Measurements from ENCODE around the gene SUCLG2. TPM values are rescaled to one million over a fixed set of nuclear protein-coding genes. Genes with fewer than 3 reads are reported as not detected.

The SUCLG2 gene
- polyA plus RNA-seq, 1 donor from 2014 or later: 56.6 TPM

- H3K27ac Mint-ChIP-seq: no peak overlapping the region
- peaks cover 20% of the 10 kb centered on the region for H3K36me3 Mint-ChIP-seq
- peaks cover 0 to 4% (median 2%) of the 10 kb centered on the region in 3 donors for H3K4me1 Mint-ChIP-seq
- no peaks in the 10 kb centered on the region for H3K27me3 Mint-ChIP-seq
- H3K9me3 Mint-ChIP-seq: no peaks in the 10 kb centered on the region
- no peak overlapping the region for H3K4me3 Mint-ChIP-seq
Observed at GRCh38 chr3:67383379-67383778, 271.0 kb downstream of the SUCLG2 start.

- H3K9me3 Mint-ChIP-seq: no peaks in the 10 kb centered on the region
- no peak overlapping the region for H3K27ac Mint-ChIP-seq
- no peak overlapping the region for H3K4me3 Mint-ChIP-seq
- H3K36me3 Mint-ChIP-seq: peaks cover 26% of the 10 kb centered on the region
- H3K4me1 Mint-ChIP-seq: peaks cover 0 to 4% (median 2%) of the 10 kb centered on the region in 3 donors
- no peaks in the 10 kb centered on the region for H3K27me3 Mint-ChIP-seq
Observed at GRCh38 chr3:67382536-67382935, 271.9 kb downstream of the SUCLG2 start.

DNA sequence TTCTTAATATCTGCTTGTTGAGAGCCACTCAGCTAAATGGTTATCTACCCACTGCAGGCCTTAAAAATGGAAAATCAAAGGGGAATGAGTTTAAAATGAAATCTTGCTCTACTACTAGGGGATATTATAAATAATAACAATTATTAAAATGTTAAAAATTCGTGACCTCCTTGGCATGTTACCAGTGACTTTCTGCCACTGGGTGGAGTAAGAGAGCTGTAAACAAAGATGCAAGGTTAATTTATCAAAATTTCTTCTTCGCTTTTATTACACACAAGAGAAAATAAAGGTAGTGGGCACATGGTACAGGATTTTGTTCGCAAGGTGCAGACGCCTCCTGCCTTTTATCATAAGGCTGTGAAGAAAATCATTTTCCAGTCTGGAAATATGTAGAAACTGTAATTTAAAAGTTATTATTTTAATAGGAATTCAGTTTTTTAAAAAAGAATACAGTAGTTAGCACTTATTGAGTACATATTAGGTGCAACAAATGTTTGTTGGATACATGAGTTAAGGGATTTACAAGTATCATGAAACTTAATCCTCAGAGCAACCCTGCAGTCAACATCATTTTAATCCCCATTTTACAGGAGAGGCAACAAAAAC is 272.6 kb downstream of the SUCLG2 start:
- H3K27ac Mint-ChIP-seq: no peak overlapping the region
- H3K4me3 Mint-ChIP-seq: no peak overlapping the region
- no peaks in the 10 kb centered on the region for H3K27me3 Mint-ChIP-seq
- H3K36me3 Mint-ChIP-seq: peaks cover 23% of the 10 kb centered on the region
- peaks cover 0 to 2% (median 2%) of the 10 kb centered on the region in 3 donors for H3K4me1 Mint-ChIP-seq
- no peaks in the 10 kb centered on the region for H3K9me3 Mint-ChIP-seq

DNA sequence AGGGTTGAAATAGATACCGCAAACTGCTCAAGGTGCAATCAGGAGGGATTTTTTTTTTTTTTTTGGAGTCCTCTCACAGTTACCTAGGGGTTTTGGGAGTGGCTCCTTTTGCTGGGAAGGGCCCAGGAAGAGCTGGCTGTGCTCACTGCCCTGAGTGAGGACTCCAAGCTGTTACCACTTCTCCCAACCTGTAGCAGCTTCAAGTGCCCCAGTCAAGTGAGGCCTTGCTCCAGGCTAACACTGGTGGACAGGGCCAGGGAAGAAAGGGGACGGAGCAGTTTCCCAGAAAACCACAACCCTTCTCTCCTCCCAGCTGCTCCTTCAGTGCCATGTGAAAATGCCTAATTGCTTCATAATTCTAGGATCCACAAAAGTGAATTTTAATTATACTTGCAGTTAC is 274.3 kb downstream of the SUCLG2 start:
- no peaks in the 10 kb centered on the region for H3K9me3 Mint-ChIP-seq
- peaks cover 0 to 2% (median 0%) of the 10 kb centered on the region in 3 donors for H3K4me1 Mint-ChIP-seq
- H3K4me3 Mint-ChIP-seq: no peak overlapping the region
- no peak overlapping the region for H3K27ac Mint-ChIP-seq
- H3K36me3 Mint-ChIP-seq: peaks cover 23% of the 10 kb centered on the region
- H3K27me3 Mint-ChIP-seq: no peaks in the 10 kb centered on the region

GRCh38 chr3:67377299-67377698 is 277.1 kb downstream of the SUCLG2 start:
- Mint-ChIP-seq H3K36me3 (peaks cover 23% of the 10 kb centered on the region), H3K4me3 (no peak overlapping the region), H3K4me1 (peaks cover 0 to 2% (median 0%) of the 10 kb centered on the region in 3 donors), H3K27ac (no peak overlapping the region), H3K27me3 (no peaks in the 10 kb centered on the region), H3K9me3 (no peaks in the 10 kb centered on the region)

DNA sequence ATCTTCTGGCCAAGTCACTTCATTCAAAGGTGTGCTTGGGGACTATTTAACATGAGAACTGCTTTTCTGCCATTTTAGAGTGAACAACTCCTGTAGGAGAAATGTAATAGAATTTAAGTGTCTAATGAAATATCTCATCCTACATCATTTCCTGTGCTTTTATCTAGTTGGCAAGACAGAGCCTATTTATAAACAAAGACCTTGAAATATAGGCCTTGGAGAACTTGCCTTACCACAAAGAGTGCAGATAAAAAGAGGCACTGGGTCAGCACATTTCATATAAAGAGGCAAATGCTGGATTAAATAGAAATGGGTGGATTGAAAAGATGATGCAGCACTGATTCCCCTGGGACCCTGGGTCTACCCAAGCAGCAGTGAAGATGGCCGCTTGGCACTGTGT is 278.0 kb downstream of the SUCLG2 start:
- Mint-ChIP-seq H3K9me3 (peaks cover 0 to 1% (median 0%) of the 10 kb centered on the region in 3 donors), H3K4me1 (peaks cover 0 to 2% (median 0%) of the 10 kb centered on the region in 3 donors), H3K4me3 (no peak overlapping the region), H3K36me3 (peaks cover 23% of the 10 kb centered on the region), H3K27ac (no peak overlapping the region), H3K27me3 (no peaks in the 10 kb centered on the region)

DNA sequence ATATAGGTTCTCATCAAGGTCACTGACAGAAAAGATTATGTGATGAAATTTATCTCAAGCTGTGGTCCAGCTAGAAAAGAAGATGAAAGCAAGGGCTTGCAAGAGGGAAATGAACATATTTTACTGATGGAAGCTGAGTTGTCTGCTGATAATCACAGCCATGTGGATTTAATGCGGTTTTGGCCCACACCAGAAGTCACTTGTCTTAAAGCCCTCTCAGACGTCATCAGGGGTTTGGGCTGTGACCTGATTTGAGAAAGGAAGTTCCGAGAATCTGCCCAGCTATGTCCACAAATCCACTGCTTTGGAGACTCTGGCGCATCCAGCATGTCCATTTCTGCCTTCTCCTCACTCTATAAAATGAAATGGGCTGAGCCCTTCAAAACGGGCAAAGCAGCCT is 278.4 kb downstream of the SUCLG2 start:
- Mint-ChIP-seq H3K27ac (no peak overlapping the region), H3K4me1 (peaks cover 0 to 2% (median 0%) of the 10 kb centered on the region in 3 donors)

DNA sequence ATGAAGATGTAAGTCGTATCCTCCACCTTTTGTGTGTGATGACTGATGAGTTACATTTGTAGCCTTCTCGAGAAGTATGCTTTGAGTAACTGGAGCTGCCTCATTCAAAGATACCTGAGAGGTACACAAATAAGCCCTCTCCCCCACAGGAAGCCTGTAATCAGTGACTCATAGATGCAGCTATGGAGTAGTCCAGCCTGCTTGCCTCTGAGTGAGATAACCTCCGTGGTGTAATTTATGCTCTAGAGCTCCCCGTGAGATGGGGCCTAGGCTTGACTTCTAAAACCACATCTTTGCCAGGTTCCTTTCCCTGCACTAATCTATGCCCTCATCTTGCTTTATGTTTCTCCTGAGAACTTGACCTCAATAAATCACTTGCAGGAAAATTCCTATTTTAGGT is 291.7 kb downstream of the SUCLG2 start:
- Mint-ChIP-seq H3K27me3 (peaks cover 1% of the 10 kb centered on the region), H3K36me3 (peaks cover 2% of the 10 kb centered on the region), H3K27ac (no peak overlapping the region), H3K4me1 (peaks cover 0 to 2% (median 0%) of the 10 kb centered on the region in 3 donors), H3K4me3 (no peak overlapping the region), H3K9me3 (no peaks in the 10 kb centered on the region)

More for the DNA sequence above, 278.4 kb downstream of the SUCLG2 start:
- Mint-ChIP-seq H3K27me3 (no peaks in the 10 kb centered on the region), H3K4me3 (no peak overlapping the region), H3K9me3 (peaks cover 0 to 3% (median 1%) of the 10 kb centered on the region in 3 donors), H3K36me3 (peaks cover 23% of the 10 kb centered on the region)

- peaks cover 1% of the 10 kb centered on the region for H3K27me3 Mint-ChIP-seq
- H3K9me3 Mint-ChIP-seq: no peaks in the 10 kb centered on the region
- peaks cover 0 to 3% (median 1%) of the 10 kb centered on the region in 3 donors for H3K4me1 Mint-ChIP-seq
- H3K4me3 Mint-ChIP-seq: no peak overlapping the region
- peaks cover 2% of the 10 kb centered on the region for H3K36me3 Mint-ChIP-seq
- H3K27ac Mint-ChIP-seq: no peak overlapping the region
Observed at GRCh38 chr3:67361770-67362169, 292.6 kb downstream of the SUCLG2 start.

DNA sequence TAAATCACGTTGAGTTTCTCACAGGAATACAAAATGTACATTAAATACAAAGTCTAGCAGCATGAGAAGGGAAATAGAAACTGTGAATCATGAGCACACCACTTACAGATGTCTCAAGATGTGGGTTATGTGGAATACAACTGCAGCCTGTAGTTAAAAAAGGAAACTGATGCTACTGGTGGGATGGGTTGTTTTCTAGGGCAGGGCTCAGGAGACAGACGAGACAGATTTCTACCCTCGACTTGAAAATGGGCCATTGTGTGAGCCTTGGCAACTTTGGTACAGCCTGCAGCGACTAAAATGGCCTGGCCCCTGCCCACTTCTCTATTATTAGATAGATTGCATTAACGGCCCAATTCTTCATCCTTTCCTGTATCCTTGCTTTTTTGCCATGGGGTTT is 293.1 kb downstream of the SUCLG2 start:
- peaks cover 0 to 3% (median 1%) of the 10 kb centered on the region in 3 donors for H3K4me1 Mint-ChIP-seq
- no peak overlapping the region for H3K4me3 Mint-ChIP-seq
- peaks cover 2% of the 10 kb centered on the region for H3K36me3 Mint-ChIP-seq
- peaks cover 1% of the 10 kb centered on the region for H3K27me3 Mint-ChIP-seq
- no peak overlapping the region for H3K27ac Mint-ChIP-seq
- H3K9me3 Mint-ChIP-seq: no peaks in the 10 kb centered on the region

- peaks cover 1% of the 10 kb centered on the region for H3K36me3 Mint-ChIP-seq
- no peak overlapping the region for H3K4me3 Mint-ChIP-seq
- no peak overlapping the region for H3K27ac Mint-ChIP-seq
- peaks cover 0 to 3% (median 1%) of the 10 kb centered on the region in 3 donors for H3K4me1 Mint-ChIP-seq
- H3K9me3 Mint-ChIP-seq: no peaks in the 10 kb centered on the region
- H3K27me3 Mint-ChIP-seq: peaks cover 1% of the 10 kb centered on the region
Observed at GRCh38 chr3:67357610-67358458, 296.6 kb downstream of the SUCLG2 start.

DNA sequence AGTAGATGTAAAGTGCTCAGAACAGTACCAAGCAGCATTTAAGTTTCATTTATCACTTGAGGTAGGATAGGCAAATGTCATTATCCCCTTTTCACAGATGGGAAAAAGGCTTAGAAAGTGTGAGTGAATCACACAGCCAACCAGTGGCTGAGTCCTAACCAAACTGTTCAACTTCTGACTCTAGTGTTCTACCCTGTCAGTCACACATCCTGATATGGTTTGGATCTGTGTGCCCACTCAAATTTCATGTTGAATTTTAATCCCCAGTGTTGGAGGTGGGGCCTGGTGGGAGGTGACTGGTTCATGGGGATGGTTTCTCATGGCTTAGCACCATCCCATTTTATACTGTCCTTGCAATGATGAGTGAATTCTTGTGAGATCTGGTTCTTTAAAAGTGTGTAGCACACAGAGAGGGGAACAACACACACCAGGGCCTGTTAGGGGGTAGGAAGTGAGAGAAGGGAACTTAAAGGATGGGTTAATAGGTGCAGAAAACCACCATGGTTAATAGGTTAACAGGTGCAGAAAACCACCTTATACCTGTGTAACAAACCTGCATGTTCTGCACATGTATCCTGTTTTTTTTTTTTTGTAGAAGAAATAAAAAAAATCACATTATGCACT is 304.7 kb downstream of the SUCLG2 start:
- H3K27ac Mint-ChIP-seq: no peak overlapping the region
- peaks cover 0 to 2% (median 0%) of the 10 kb centered on the region in 3 donors for H3K4me1 Mint-ChIP-seq
- H3K36me3 Mint-ChIP-seq: peaks cover 2% of the 10 kb centered on the region
- H3K4me3 Mint-ChIP-seq: no peak overlapping the region
- no peaks in the 10 kb centered on the region for H3K27me3 Mint-ChIP-seq
- peaks cover 2 to 4% (median 3%) of the 10 kb centered on the region in 3 donors for H3K9me3 Mint-ChIP-seq

DNA sequence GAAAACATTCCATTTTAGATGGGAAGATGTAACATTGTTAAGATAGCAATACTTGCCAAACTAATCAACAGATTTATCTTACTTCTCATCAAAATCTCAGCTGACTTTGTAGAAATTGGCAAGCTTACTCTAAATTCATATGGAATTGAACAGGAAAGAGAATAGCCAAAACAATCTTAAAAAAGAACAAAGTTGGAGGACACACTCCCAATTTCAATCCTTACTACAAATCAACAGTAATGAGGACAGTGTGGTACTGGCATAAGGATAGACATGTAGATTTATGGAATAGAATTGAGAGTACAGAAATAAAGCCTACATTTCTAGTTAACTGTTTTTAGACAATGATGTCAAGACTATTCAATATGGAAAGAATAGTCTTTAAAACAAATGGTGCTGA is 308.3 kb downstream of the SUCLG2 start:
- peaks cover 2% of the 10 kb centered on the region for H3K36me3 Mint-ChIP-seq
- H3K9me3 Mint-ChIP-seq: peaks cover 6 to 13% (median 6%) of the 10 kb centered on the region in 3 donors
- no peaks in the 10 kb centered on the region for H3K27me3 Mint-ChIP-seq
- H3K27ac Mint-ChIP-seq: no peak overlapping the region
- no peak overlapping the region for H3K4me3 Mint-ChIP-seq
- H3K4me1 Mint-ChIP-seq: peaks cover 0 to 2% (median 0%) of the 10 kb centered on the region in 3 donors

DNA sequence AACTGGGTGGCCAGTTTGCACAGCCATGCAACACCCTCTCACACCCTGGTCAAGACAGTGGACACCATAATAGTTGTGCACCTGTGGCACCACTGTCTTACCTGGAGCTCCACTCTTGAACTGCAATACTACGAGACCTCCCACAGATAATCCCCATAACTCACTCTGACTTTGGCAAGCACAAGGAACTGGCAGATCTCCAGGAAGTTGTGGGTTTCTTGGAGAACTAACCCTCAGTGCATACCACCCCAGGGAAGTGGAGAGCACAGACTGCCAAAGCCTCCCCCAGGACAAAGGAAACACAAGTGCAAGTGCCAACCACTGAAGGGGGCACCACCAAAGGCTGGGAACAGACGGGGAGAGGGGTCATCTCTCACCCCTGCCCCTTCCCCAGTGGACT is 318.6 kb downstream of the SUCLG2 start:
- Mint-ChIP-seq H3K27ac (no peak overlapping the region), H3K27me3 (peaks cover 3% of the 10 kb centered on the region), H3K36me3 (peaks cover 2% of the 10 kb centered on the region), H3K4me3 (no peak overlapping the region), H3K9me3 (peaks cover 14 to 32% (median 19%) of the 10 kb centered on the region in 3 donors), H3K4me1 (no peaks in the 10 kb centered on the region)

DNA sequence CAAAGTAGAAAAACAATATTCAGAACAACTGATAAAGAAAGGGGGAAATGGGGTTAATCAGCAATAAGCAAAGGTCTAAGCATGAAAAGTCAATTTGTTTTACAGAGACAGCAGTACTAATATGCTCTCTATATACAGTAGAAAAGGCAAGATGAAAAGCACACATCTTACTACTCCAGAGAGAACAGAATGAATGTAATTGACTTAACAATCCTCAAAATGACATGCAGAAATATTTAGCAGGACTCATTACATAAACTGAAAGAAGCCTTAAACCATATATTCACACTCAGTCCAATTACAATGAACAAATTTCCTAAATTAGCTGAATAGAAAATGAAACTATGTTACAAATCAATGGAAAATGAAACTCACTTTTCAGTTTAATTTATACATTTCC is 319.8 kb downstream of the SUCLG2 start:
- H3K4me1 Mint-ChIP-seq: no peaks in the 10 kb centered on the region
- no peak overlapping the region for H3K4me3 Mint-ChIP-seq

More for the DNA sequence above, 319.8 kb downstream of the SUCLG2 start:
- Mint-ChIP-seq H3K36me3 (peaks cover 2% of the 10 kb centered on the region), H3K27ac (no peak overlapping the region), H3K27me3 (peaks cover 3% of the 10 kb centered on the region), H3K9me3 (peaks cover 12 to 19% (median 14%) of the 10 kb centered on the region in 3 donors)
